NCI-H345 (cell line): ENCODE data around the gene ZSWIM4.

Experiments
- DNase-seq: peaks from one replicate; lab custom pipeline; 2025; lab: John Stamatoyannopoulos, UW

Gene ZSWIM4

GRCh38 chr19:13812544-13812943 is 17.3 kb downstream of the ZSWIM4 start:
- DNase-seq = no peak

- no peak for DNase-seq
Observed at GRCh38 chr19:13813147-13813546, 17.9 kb downstream of the ZSWIM4 start.

GRCh38 chr19:13814550-13814949 is 19.3 kb downstream of the ZSWIM4 start:
- no peak for DNase-seq

GRCh38 chr19:13817018-13817614 is 21.9 kb downstream of the ZSWIM4 start:
- DNase-seq = no peak

- DNase-seq = no peak
Observed at GRCh38 chr19:13817615-13818371, 22.6 kb downstream of the ZSWIM4 start.

GRCh38 chr19:13819238-13819637 is 24.0 kb downstream of the ZSWIM4 start:
- no peak for DNase-seq

- no peak for DNase-seq
Observed at GRCh38 chr19:13821292-13821691, 26.0 kb downstream of the ZSWIM4 start.

- no peak for DNase-seq
Observed at GRCh38 chr19:13823256-13823655, 28.0 kb downstream of the ZSWIM4 start.

- DNase-seq = no peak
Observed at GRCh38 chr19:13823901-13824300, 28.7 kb downstream of the ZSWIM4 start.

- DNase-seq = no peak
Observed at GRCh38 chr19:13824703-13825102, 29.5 kb downstream of the ZSWIM4 start.

GRCh38 chr19:13825489-13826441 is 30.5 kb downstream of the ZSWIM4 start:
- no peak for DNase-seq

GRCh38 chr19:13826652-13827235 is 31.5 kb downstream of the ZSWIM4 start:
- no peak for DNase-seq

GRCh38 chr19:13827656-13828055 is 32.4 kb downstream of the ZSWIM4 start:
- no peak for DNase-seq

- DNase-seq = no peak
Observed at GRCh38 chr19:13830114-13830740, 35.0 kb downstream of the ZSWIM4 start.

GRCh38 chr19:13830741-13831536 is 35.7 kb downstream of the ZSWIM4 start:
- DNase-seq = no peak

GRCh38 chr19:13831537-13832467 is 36.6 kb downstream of the ZSWIM4 start:
- DNase-seq = no peak

GRCh38 chr19:13833330-13834243 is 38.3 kb downstream of the ZSWIM4 start:
- DNase-seq = peak; percentile 80

- no peak for DNase-seq
Observed at GRCh38 chr19:13834244-13835069, 39.2 kb downstream of the ZSWIM4 start.
